GM13976 (cell line): ENCODE results near the gene LEPROT.

Experiments
- DNase-seq: peaks from one replicate; pipeline ENCODE4 v3.0.0; 2012; ENCODE audit warnings: low spot score
- in situ Hi-C: fragments of 300-500 bp; cut with MboI; formaldehyde crosslinking; loops from one replicate; pipeline ENCODE4 v1.12.0; 2022; ENCODE audit warnings: low sequenced_read_pairs, mixed read lengths, inconsistent platforms; ENCODE audit not compliant: unreplicated experiment
- TF ChIP-seq, protein P1 (sequence below): IDR thresholded peaks from 2 replicates; pipeline ENCODE4 v1.5.1; 2012; ENCODE audit warnings: borderline replicate concordance, mild to moderate bottlenecking; ENCODE audit not compliant: insufficient read depth; ENCODE audit errors: extremely low read depth, missing control alignments, control extremely low read depth

LEPROT gene

GRCh38 chr1:65467536-65467935, 47.1 kb downstream of the LEPROT start:
- DNase-seq, result no peak
- in situ Hi-C loops, result no loop called here
- TF ChIP-seq, protein P1, sequence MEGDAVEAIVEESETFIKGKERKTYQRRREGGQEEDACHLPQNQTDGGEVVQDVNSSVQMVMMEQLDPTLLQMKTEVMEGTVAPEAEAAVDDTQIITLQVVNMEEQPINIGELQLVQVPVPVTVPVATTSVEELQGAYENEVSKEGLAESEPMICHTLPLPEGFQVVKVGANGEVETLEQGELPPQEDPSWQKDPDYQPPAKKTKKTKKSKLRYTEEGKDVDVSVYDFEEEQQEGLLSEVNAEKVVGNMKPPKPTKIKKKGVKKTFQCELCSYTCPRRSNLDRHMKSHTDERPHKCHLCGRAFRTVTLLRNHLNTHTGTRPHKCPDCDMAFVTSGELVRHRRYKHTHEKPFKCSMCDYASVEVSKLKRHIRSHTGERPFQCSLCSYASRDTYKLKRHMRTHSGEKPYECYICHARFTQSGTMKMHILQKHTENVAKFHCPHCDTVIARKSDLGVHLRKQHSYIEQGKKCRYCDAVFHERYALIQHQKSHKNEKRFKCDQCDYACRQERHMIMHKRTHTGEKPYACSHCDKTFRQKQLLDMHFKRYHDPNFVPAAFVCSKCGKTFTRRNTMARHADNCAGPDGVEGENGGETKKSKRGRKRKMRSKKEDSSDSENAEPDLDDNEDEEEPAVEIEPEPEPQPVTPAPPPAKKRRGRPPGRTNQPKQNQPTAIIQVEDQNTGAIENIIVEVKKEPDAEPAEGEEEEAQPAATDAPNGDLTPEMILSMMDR, result no peak

DNA sequence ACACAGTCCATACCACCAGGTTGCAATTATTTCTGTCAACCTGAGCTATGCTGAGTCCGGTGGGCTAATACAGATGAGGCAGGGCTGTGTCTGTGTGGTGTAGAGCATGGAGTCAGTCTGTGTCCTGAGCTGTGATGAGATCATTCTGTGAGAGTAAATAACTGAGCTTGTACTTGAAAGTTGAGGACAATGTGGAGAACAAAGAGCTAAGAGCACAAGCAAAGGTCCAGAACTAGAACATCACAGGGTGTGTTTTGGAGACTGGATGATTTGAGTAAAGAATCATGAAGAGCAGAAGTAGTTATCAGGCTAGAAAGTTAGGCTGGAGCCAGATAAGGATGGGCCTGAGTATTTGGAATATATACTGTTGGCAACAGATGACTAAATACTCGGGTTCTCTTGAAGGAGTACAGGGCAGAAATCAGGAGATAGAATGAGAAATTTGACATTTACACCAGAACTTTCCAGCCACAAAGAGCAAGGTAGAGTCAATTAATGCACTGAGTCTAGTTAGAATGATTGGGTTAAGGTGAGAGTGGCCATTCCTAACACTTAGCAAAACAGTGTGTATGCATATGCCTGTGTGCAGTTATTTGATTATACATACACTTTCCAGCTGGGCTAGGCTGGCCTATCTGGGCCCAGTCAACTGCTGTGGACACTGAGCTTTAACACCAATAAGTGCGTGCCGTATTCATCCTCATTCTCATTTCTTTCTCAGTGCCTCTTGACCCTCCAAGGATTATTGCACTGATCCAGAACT, 48.8 kb downstream of the LEPROT start:
- TF ChIP-seq, protein P1, result no peak
- in situ Hi-C loops, result no loop called here
- no peak for DNase-seq

DNA sequence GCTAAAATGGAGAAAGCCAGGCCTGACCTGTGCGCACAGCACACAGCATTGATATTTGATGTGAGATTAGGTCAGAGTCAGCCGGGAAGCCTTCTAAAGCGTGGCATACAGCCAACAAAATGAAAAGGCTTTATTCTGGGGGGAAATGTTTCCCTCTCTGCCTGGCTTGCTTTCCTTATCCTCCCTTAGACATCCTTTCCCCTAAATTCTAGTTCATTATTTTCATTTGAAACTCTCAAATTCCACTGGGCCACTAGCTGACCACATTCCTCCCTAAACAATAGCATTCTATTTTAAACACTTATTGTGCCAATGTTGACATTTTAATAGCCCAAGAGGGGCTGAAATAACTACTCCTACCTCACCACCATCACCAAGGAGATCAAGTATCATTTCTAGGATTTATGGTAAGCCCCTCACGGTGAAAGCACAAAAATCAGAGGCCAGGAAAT, 49.4 kb downstream of the LEPROT start:
- no peak for DNase-seq
- TF ChIP-seq, protein P1, result no peak

DNA sequence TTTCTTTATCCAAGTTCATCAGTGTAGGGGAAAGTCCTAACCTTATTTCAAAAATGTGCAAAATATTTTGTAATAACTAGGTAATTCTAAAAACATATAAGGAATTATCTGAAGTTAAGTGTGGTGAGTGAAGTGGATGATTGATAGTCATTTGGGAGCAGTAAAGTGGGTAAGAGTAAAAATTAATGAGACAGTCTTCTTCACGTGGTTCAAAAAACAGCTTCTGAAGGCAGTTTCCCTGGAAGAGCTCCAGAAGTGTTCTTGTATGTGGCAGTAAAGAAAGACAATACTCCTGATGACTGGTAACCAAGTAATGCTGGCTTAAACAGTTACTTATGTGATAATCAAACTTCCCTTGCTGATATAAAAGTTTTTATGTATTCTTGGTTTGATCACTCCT, 50.3 kb downstream of the LEPROT start:
- TF ChIP-seq, protein P1, result no peak
- DNase-seq, result no peak
- in situ Hi-C loops, result no loop called here

More for the DNA sequence above, 49.4 kb downstream of the LEPROT start:
- in situ Hi-C loops, result no loop called here

DNA sequence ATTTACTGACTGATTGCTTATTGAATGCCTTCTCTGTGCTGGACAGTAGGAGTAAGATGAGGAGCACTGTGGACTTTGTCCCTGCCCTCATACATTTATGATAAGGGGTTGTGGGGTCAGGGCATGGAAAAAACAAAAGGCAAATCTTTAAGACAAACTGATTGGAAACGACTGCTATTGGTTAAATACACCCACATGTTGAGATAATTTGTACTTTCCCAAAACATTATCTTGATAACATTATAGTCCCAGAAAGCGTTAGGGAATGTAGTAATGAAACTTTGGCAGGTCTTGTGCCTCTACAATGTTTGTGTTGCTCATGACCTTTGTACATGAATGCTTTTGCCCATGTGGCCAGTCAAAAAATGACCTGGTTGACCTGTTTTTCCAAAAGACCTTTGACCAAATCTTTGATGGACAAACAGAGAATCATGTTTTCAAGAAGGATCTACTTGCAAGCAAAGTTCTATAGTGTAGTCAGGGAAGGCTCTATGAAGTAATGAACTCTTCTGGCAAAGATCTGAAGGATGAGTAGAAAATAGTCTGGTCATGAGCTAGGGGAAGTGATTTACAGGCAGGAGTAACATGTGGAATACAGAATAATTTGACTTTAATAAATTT, 50.9 kb downstream of the LEPROT start:
- in situ Hi-C loops, result no loop called here
- TF ChIP-seq, protein P1, result no peak
- no peak for DNase-seq

DNA sequence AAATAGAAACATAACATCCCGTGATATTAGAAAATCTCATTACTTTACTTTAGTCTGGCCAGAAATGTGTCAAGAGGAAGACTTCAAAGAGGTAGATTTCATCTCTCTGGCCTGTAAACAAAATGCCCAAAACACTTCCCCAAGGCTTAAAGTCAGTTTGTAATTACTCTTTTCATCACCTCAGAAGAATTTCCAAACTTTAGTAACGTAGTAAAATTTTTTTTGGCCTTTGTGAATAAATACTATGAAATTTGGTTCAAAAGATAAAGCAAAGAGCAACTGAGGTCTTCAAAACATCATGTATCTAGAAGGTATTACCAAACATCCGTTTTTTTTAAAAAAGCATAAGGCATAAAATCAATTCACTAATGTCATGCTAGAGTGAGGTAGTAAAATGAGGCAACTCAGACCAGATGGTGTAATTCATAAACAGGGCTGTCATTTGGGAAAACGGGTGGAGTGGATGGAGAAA, 51.4 kb downstream of the LEPROT start:
- no peak for DNase-seq
- in situ Hi-C loops, result no loop called here
- TF ChIP-seq, protein P1, result no peak

- in situ Hi-C loops, result no loop called here
- DNase-seq, result no peak
- TF ChIP-seq, protein P1, result no peak
These were observed 55.9 kb downstream of the LEPROT start for GRCh38 chr1:65476327-65476726.
